Neural progenitor cell (in vitro differentiated cells): ENCODE results near the gene IDE. TPM values are rescaled to one million over a fixed set of nuclear protein-coding genes. Genes with fewer than 3 reads are reported as not detected.
A peak's percentile ranks its signal among the peaks of the same experiment; 100 is the strongest.
"Not testable (repeated sequence)": the region's sequence is repeated elsewhere in the genome, so short reads cannot be mapped to it uniquely, and the experiment has no call there.

ENCODE experiments used
- DNase-seq: peaks from one replicate; pipeline ENCODE4 v3.0.0-alpha.2; 2016; ENCODE audit warnings: low spot score
- H2AFZ ChIP-seq: fragments of 200-600 bp; sonication (generic); replicated peaks from 2 replicates; pipeline ENCODE4 v1.6.1; 2016; ENCODE audit warnings: antibody characterized with exemption
- H3F3A ChIP-seq: fragments of 200-600 bp; sonication (generic); 2 replicates; pipeline ENCODE4 v1.6.1; 2016; ENCODE audit warnings: antibody characterized with exemption, low read depth
- H3K27ac ChIP-seq: fragments of 200-600 bp; sonication (generic); 2 replicates; pipeline ENCODE4 v1.5.1; 2016; ENCODE audit warnings: mild to moderate bottlenecking
- H3K27me3 ChIP-seq: fragments of 200-600 bp; sonication (generic); 2 replicates; pipeline ENCODE4 v1.6.1; 2016; ENCODE audit warnings: mild to moderate bottlenecking, moderate library complexity
- H3K36me3 ChIP-seq: fragments of 200-600 bp; sonication (generic); 2 replicates; pipeline ENCODE4 v1.5.1; 2016
- H3K4me1 ChIP-seq: fragments of 200-600 bp; sonication (generic); 2 replicates; pipeline ENCODE4 v1.6.1; 2016; ENCODE audit warnings: mixed run types
- H3K4me2 ChIP-seq: fragments of 200-600 bp; sonication (generic); 2 replicates; pipeline ENCODE4 v1.6.1; 2016
- H3K4me3 ChIP-seq: fragments of 200-600 bp; sonication (generic); 2 replicates; pipeline ENCODE4 v1.5.1; 2016
- H3K79me2 ChIP-seq: fragments of 200-600 bp; sonication (generic); 2 replicates; pipeline ENCODE4 v1.6.1; 2016; ENCODE audit warnings: low read depth
- H3K9ac ChIP-seq: fragments of 200-600 bp; sonication (generic); 2 replicates; pipeline ENCODE4 v1.6.1; 2016
- H3K9me3 ChIP-seq: fragments of 200-600 bp; sonication (generic); 2 replicates; pipeline ENCODE4 v1.5.1; 2016; ENCODE audit warnings: low read depth
- H4K20me1 ChIP-seq: fragments of 200-600 bp; sonication (generic); 2 replicates; pipeline ENCODE4 v1.6.1; 2016; ENCODE audit warnings: low read depth
- H3K27ac Mint-ChIP-seq: 3 replicates; pipeline ENCODE4 v1.8.0; 2021; ENCODE audit warnings: mixed read lengths
- H3K27me3 Mint-ChIP-seq: 2 replicates; pipeline ENCODE4 v1.8.0; 2022; ENCODE audit warnings: low read depth, mild to moderate bottlenecking, inconsistent platforms, moderate library complexity, mixed read lengths; ENCODE audit not compliant: insufficient read depth
- H3K36me3 Mint-ChIP-seq: 3 replicates; pipeline ENCODE4 v1.8.0; 2021; ENCODE audit warnings: mixed read lengths
- H3K4me1 Mint-ChIP-seq: 3 replicates; pipeline ENCODE4 v1.8.0; 2021; ENCODE audit warnings: mixed read lengths
- H3K4me3 Mint-ChIP-seq: 3 replicates; pipeline ENCODE4 v1.8.0; 2021; ENCODE audit warnings: mild to moderate bottlenecking, moderate library complexity, mixed read lengths
- H3K9me3 Mint-ChIP-seq: 3 replicates; pipeline ENCODE4 v1.8.0; 2020; ENCODE audit warnings: mixed read lengths
- EZH2 ChIP-seq: fragments of 200-600 bp; sonication (generic); IDR thresholded peaks from 2 replicates; pipeline ENCODE4 v1.6.1; 2017; ENCODE audit warnings: antibody characterized with exemption, mild to moderate bottlenecking, moderate library complexity
- EZH2phosphoT487 ChIP-seq: fragments of 200-600 bp; sonication (generic); IDR thresholded peaks from 2 replicates; pipeline ENCODE4 v1.6.1; 2017; ENCODE audit warnings: antibody characterized with exemption
- total RNA-seq: library from RNA; depleted of rRNA; stranded (reverse); fragments of >200 nt; gene quantifications from 2 replicates; pipeline ENCODE4 v1.2.3, GENCODE V29; 2015; ENCODE audit warnings: low replicate concordance
- TF ChIP-seq, protein P1 (sequence below): fragments of 200-600 bp; sonication (generic); IDR thresholded peaks from 2 replicates; pipeline ENCODE4 v1.5.1; 2017; ENCODE audit warnings: antibody characterized with exemption, mild to moderate bottlenecking

Gene IDE
- total RNA-seq, 1 donor from 2014 or later = 44.8 TPM

GRCh38 chr10:92590623-92591549 lies 17.0 kb upstream of the IDE start:
- no peaks in the 10 kb centered on the region for H3K27me3 Mint-ChIP-seq

DNA sequence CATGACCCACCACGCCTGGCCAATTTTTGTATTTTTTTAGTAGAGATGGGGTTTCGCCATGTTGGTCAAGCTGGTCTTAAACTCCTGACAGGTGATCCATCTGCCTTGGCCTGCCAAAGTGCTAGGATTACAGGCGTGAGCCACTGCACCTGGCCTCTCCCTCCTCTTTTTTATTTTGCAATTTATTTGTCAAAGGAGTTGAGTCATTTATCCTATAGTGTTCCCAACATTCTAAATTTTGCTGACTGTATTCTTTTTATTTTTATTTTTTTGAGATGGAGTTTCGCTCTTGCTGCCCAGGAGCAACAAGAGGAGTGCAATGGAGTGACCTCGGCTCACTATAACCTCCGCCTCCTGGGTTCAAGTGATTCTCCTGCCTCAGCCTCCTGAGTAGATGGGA lies 8.5 kb upstream of the IDE start:
- H3K4me3 ChIP-seq, H3K4me3 Mint-ChIP-seq, H3K36me3 ChIP-seq, H3K27ac Mint-ChIP-seq, H2AFZ ChIP-seq, H3K4me1 Mint-ChIP-seq, H4K20me1 ChIP-seq, H3K9me3 ChIP-seq, H3F3A ChIP-seq, H3K79me2 ChIP-seq, DNase-seq, H3K27ac ChIP-seq, H3K27me3 Mint-ChIP-seq, H3K9me3 Mint-ChIP-seq, H3K4me2 ChIP-seq, H3K9ac ChIP-seq, H3K27me3 ChIP-seq, H3K4me1 ChIP-seq, H3K36me3 Mint-ChIP-seq: not testable (repeated sequence)

More at GRCh38 chr10:92590623-92591549, 17.0 kb upstream of the IDE start:
- H3F3A ChIP-seq = peaks cover 37% of the 10 kb centered on the region
- H3K79me2 ChIP-seq = peaks cover 30% of the 10 kb centered on the region
- peaks cover 29% of the 10 kb centered on the region for H3K4me1 ChIP-seq
- Mint-ChIP-seq H3K4me3 (peak overlapping the region; percentile 73), H3K4me1 (peaks cover 33% of the 10 kb centered on the region), H3K36me3 (peaks cover 6% of the 10 kb centered on the region), H3K9me3 (peaks cover 4% of the 10 kb centered on the region), H3K27ac (peak overlapping the region; percentile 62)
- H3K27me3 ChIP-seq = no peaks in the 10 kb centered on the region
- H3K9me3 ChIP-seq = no peaks in the 10 kb centered on the region
- TF ChIP-seq EZH2phosphoT487 (no peak), EZH2 (no peak)
- TF ChIP-seq, protein P1, sequence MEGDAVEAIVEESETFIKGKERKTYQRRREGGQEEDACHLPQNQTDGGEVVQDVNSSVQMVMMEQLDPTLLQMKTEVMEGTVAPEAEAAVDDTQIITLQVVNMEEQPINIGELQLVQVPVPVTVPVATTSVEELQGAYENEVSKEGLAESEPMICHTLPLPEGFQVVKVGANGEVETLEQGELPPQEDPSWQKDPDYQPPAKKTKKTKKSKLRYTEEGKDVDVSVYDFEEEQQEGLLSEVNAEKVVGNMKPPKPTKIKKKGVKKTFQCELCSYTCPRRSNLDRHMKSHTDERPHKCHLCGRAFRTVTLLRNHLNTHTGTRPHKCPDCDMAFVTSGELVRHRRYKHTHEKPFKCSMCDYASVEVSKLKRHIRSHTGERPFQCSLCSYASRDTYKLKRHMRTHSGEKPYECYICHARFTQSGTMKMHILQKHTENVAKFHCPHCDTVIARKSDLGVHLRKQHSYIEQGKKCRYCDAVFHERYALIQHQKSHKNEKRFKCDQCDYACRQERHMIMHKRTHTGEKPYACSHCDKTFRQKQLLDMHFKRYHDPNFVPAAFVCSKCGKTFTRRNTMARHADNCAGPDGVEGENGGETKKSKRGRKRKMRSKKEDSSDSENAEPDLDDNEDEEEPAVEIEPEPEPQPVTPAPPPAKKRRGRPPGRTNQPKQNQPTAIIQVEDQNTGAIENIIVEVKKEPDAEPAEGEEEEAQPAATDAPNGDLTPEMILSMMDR = peak; percentile 41
- peak; percentile 67 for DNase-seq
- no peak overlapping the region for H3K9ac ChIP-seq
- H3K4me2 ChIP-seq = peak overlapping the region; percentile 96
- peak overlapping the region; percentile 42 for H3K27ac ChIP-seq
- H2AFZ ChIP-seq = peak overlapping the region; percentile 26
- no peaks in the 10 kb centered on the region for H3K36me3 ChIP-seq
- peaks cover 22% of the 10 kb centered on the region for H4K20me1 ChIP-seq
- H3K4me3 ChIP-seq = peak overlapping the region; percentile 77

DNA sequence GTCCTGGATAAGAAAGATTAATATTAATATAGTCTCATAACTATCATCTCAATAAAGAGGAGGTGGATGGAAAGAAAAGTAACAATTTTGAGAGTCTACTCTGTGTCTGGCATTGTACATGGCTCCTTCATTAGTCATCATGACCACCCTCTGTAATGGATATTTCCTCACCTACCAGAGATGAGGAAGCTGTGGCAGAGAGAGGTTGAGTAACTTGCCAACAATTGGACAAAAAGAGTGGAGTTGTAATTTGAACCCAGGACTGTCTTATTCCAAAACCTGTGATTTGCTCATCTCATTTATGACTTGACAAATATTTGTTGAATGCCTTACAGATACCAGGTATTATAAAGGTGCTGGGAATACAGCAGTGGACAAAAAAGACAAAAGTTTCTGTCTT lies 2.1 kb upstream of the IDE start:
- H3K27ac ChIP-seq = no peak overlapping the region
- H3K9me3 ChIP-seq = no peaks in the 10 kb centered on the region
- H3K4me3 ChIP-seq = no peak overlapping the region
- no peak overlapping the region for H3K9ac ChIP-seq
- H3K4me2 ChIP-seq = no peak overlapping the region
- no peaks in the 10 kb centered on the region for H3K36me3 ChIP-seq
- TF ChIP-seq, protein P1 = no peak
- no peak for TF ChIP-seq EZH2phosphoT487
- no peak for TF ChIP-seq EZH2
- H3K4me1 Mint-ChIP-seq = peaks cover 29% of the 10 kb centered on the region
- H3K27ac Mint-ChIP-seq = no peak overlapping the region
- peaks cover 37% of the 10 kb centered on the region for H3F3A ChIP-seq
- no peaks in the 10 kb centered on the region for H3K36me3 Mint-ChIP-seq
- no peaks in the 10 kb centered on the region for H3K27me3 ChIP-seq
- no peak for DNase-seq
- no peak overlapping the region for H2AFZ ChIP-seq
- peaks cover 20% of the 10 kb centered on the region for H3K4me1 ChIP-seq
- peak overlapping the region; percentile 30 for H3K4me3 Mint-ChIP-seq
- no peaks in the 10 kb centered on the region for H3K9me3 Mint-ChIP-seq
- peaks cover 20% of the 10 kb centered on the region for H4K20me1 ChIP-seq
- peaks cover 27% of the 10 kb centered on the region for H3K79me2 ChIP-seq
- no peaks in the 10 kb centered on the region for H3K27me3 Mint-ChIP-seq
